GM10847 (cell line): Measurements from ENCODE around the gene FSTL1.

Experiments used
- POLR2A ChIP-seq: IDR thresholded peaks from 2 replicates; pipeline ENCODE4 v1.6.1; 2011; ENCODE audit not compliant: insufficient read length; ENCODE audit errors: extremely low read depth

The FSTL1 gene

GRCh38 chr3:120368172-120368571 lies 82.6 kb downstream of the FSTL1 start:
- TF ChIP-seq POLR2A = no peak

DNA sequence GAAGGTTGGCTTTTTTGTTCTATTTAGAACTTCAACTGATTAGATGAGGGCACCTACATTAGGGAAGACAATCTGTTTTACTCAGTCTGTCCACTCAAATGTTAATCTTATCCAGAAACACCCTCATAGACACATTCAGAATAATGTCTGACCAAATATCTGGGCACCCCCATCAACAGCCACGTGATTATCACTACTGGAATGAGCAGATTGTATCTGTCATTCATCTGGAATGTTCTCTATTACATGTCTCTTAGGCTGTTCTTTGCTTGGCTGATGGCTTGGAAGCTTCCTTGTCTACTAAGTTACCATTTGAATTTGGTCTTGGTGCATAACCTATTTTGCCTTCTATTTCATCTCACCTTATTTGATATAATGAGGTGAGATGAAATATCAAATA lies 86.0 kb downstream of the FSTL1 start:
- no peak for TF ChIP-seq POLR2A

DNA sequence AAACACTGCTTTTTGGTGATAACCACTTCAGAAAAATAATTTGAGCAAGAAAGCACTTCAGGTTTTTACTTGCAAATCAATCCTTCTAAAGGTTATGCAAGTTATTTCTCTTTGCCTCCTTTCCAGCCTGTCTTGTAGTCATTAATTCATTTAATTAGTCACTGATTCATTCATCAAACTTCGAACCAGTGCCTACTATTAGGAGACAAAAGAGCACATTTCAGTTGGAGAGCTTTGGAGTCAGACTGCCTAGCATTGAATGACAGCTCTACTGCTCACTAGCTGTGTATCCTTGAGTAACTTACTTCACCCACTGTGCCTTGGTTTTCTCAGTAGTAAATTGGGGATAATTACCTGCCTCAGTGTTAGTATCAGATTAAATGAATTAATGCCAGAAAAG lies 86.7 kb downstream of the FSTL1 start:
- TF ChIP-seq POLR2A = no peak

- TF ChIP-seq POLR2A = no peak
These were observed 93.0 kb downstream of the FSTL1 start for GRCh38 chr3:120357807-120358206.

GRCh38 chr3:120355486-120355885 lies 95.3 kb downstream of the FSTL1 start:
- no peak for TF ChIP-seq POLR2A

- TF ChIP-seq POLR2A = no peak
These were observed 97.3 kb downstream of the FSTL1 start for GRCh38 chr3:120353463-120353862.

DNA sequence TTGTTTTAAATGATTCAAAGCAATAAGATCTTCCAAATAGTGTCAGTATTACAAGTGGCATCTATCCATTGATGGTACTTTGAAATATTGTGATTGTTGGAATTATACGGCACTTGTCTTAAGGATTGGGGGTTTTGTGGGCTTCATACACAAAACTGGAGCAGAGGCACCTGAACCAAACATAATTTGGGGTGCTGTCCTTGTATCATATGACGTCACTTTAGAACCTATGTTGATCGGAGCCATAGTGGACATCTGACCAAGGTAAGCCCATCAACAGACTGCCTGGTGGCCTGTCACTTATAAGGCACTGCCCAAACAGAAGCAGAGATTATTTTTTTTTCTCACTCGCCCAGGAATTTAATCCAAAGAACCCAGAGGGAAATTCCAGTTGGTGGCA lies 98.8 kb downstream of the FSTL1 start:
- no peak for TF ChIP-seq POLR2A

DNA sequence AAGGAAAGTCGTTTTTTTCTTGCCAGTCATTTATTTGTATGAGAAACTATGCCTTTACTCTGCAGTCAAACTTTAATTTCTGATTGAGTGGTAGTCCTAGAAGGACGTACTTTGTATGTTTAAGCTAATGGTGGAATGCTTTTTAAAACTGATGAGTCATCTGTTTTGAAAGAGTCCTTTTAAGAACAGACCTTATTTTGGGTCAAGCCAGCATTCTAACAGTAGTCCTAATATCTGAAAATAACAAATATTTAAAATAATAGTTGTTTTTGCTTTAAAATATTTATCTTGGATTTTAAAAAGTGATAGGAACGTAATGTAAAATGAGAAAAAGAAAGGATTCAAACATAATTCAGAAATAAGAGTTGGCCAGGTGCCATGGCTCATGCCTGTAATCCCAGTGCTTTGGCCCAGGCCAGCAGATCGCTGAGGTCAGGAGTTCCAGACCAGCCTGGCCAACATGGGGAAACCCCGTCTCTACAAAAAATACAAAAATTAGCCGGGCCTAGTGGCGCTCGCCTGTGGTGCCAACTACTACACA lies 100.3 kb downstream of the FSTL1 start:
- TF ChIP-seq POLR2A = no peak

DNA sequence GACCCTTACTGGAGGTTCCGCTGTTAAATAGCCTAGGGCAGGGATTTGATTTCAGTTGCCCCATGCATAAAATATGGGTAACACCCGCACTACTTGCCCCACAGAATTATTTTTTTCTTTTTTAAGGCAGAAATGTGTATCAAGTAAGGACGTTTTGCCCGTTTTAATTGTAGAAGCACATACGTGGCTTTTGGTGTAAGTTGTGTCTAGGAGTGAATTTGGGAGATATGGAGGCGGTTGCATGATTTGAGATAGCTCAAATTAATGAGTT lies 101.0 kb downstream of the FSTL1 start:
- TF ChIP-seq POLR2A = no peak

DNA sequence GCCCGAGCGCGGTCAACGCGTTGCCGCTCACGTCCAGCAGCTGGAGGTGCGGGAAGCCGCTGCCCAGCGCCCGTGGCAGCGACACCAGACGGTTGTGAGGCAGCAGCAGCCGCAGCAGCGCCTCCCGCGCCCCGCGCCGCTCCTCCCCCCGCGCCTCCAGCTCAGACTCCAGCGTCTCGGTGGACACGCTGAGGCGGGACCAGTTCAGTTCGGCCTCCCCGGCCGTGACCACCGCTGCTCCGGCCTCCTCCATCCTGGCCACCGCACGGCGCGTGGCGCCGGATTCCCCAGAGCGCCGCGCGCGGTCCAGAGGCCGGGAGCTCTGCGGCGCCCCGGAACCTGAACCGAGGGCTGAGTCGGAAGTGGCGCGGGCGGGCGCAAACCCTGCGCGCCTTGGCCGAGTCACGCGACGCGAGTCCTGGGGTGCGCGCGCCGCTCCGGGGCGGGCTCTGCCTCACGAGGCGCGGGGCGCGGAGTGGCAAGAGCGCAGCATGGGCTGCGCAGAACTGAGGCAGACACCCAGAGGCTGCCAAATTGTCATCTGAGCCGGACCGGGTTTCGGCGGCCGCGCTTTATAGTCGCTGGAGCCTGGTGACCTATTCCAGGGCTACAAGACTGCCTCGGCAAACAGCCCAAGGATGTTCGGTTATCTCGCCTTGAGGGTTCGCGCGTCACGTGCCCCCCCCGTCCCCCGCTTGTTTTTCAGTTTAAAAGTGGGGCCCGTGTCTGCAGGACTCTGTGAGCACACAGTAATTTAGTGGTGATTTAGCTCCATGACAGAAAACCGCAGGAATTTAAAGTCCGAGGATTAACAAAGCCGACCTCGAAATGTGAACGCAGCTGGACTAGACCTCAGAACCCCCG lies 101.6 kb downstream of the FSTL1 start, which contains the start of gene LRRC58:
Gene LRRC58 (minus strand): TSS at position 364 of the 864 bp plus-strand sequence. CDS start 111 bp downstream, at position 253.
- peak; percentile 93 for TF ChIP-seq POLR2A

GRCh38 chr3:120348065-120348990 lies 102.5 kb downstream of the FSTL1 start:
- TF ChIP-seq POLR2A = no peak

- TF ChIP-seq POLR2A = no peak
These were observed 106.4 kb downstream of the FSTL1 start for GRCh38 chr3:120344349-120344748.
